HG03139 (cell line): ENCODE results near the gene CLEC1B.
"Not testable (repeated sequence)": the region's sequence is repeated elsewhere in the genome, so short reads cannot be mapped to it uniquely, and the experiment has no call there.

Source experiments
- ATAC-seq: cut with Tn5 transposase; IDR thresholded peaks from one replicate; pipeline ENCODE4 v1.9.1; 2021; ENCODE audit not compliant: unreplicated experiment

CLEC1B gene

GRCh38 chr12:9999016-9999415 is at the start of gene CLEC1B:
CLEC1B (minus strand) TSS chr12:9999121; CDS start chr12:9999100, 21 bp downstream.
- no peak for ATAC-seq

GRCh38 chr12:10048526-10048925 is 49.6 kb upstream of the CLEC1B start:
- no peak for ATAC-seq

GRCh38 chr12:10042167-10042566 is 43.2 kb upstream of the CLEC1B start:
- ATAC-seq = no peak

GRCh38 chr12:10033783-10034545 is 35.0 kb upstream of the CLEC1B start:
- ATAC-seq = no peak

GRCh38 chr12:10031771-10032175 is 32.9 kb upstream of the CLEC1B start:
- no peak for ATAC-seq

- no peak for ATAC-seq
Observed at GRCh38 chr12:10031321-10031720, 32.4 kb upstream of the CLEC1B start.

- no peak for ATAC-seq
Observed at GRCh38 chr12:10030446-10030845, 31.5 kb upstream of the CLEC1B start, which contains the start of gene CLEC9A. CLEC9A (plus strand) TSS chr12:10030682; CDS start chr12:10052688, 22,006 bp downstream.

- no peak for ATAC-seq
Observed at GRCh38 chr12:10027721-10028120, 28.8 kb upstream of the CLEC1B start.

GRCh38 chr12:10027311-10027710 is 28.4 kb upstream of the CLEC1B start:
- ATAC-seq = no peak

- not testable (repeated sequence) for ATAC-seq
Observed at GRCh38 chr12:10026666-10027065, 27.7 kb upstream of the CLEC1B start.

- ATAC-seq = no peak
Observed at GRCh38 chr12:10025236-10025635, 26.3 kb upstream of the CLEC1B start.

- no peak for ATAC-seq
Observed at GRCh38 chr12:10021342-10021741, 22.4 kb upstream of the CLEC1B start.

- ATAC-seq = no peak
Observed at GRCh38 chr12:10018386-10018785, 19.5 kb upstream of the CLEC1B start.

- ATAC-seq = no peak
Observed at GRCh38 chr12:10016881-10017280, 18.0 kb upstream of the CLEC1B start.

GRCh38 chr12:10015450-10015849 is 16.5 kb upstream of the CLEC1B start:
- ATAC-seq = no peak

GRCh38 chr12:10012630-10013330 is 13.9 kb upstream of the CLEC1B start:
- ATAC-seq = no peak

GRCh38 chr12:10001171-10001776 is 2.4 kb upstream of the CLEC1B start:
- no peak for ATAC-seq

- no peak for ATAC-seq
Observed at GRCh38 chr12:9992296-9992695, 6.6 kb downstream of the CLEC1B start.

- no peak for ATAC-seq
Observed at GRCh38 chr12:9991876-9992275, 7.0 kb downstream of the CLEC1B start.

GRCh38 chr12:9980126-9980525 is 18.8 kb downstream of the CLEC1B start:
- ATAC-seq = no peak

GRCh38 chr12:9977916-9978315 is 21.0 kb downstream of the CLEC1B start:
- ATAC-seq = no peak

GRCh38 chr12:9976626-9977025 is 22.3 kb downstream of the CLEC1B start:
- ATAC-seq = not testable (repeated sequence)
